GM18873 (cell line): ENCODE results near the gene FAAP24.
"Not testable (repeated sequence)": the region's sequence is repeated elsewhere in the genome, so short reads cannot be mapped to it uniquely, and the experiment has no call there.

Source experiments
- ATAC-seq: cut with Tn5 transposase; IDR thresholded peaks from one replicate; pipeline ENCODE4 v1.9.1; 2021; ENCODE audit warnings: mild to moderate bottlenecking, moderate library complexity, moderate number of reproducible peaks; ENCODE audit not compliant: unreplicated experiment, low FRiP score

Gene FAAP24, protein sequence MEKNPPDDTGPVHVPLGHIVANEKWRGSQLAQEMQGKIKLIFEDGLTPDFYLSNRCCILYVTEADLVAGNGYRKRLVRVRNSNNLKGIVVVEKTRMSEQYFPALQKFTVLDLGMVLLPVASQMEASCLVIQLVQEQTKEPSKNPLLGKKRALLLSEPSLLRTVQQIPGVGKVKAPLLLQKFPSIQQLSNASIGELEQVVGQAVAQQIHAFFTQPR

GRCh38 chr19:32971715-32972540, at the start of gene FAAP24, which contains the start of gene CEP89:
Gene FAAP24 (plus strand): TSS chr19:32972242. CDS start chr19:32973197, 955 bp downstream.
Gene CEP89 (minus strand): TSS chr19:32971958. CDS start chr19:32971874, 84 bp downstream.
- peak; percentile 98 for ATAC-seq

DNA sequence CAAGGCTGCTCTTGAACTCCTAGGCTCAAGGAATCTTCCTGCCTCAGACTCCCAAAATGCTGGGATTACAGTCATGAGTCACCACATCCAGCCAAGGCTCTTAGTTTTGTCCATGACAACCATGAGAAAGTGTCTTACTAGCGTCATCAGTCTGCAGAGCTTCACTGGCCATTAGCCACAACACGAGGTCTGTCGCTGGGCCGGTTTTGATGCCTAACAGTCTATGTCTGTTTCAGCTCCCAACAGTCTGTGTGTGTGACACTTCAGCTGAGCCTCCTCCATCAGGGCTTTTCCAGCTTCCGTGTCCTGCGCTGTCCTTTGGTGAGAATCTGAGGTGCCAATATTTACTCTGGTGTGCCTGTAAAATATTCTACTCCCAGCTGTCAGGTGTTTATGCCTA, 47.8 kb upstream of the FAAP24 start:
- no peak for ATAC-seq

DNA sequence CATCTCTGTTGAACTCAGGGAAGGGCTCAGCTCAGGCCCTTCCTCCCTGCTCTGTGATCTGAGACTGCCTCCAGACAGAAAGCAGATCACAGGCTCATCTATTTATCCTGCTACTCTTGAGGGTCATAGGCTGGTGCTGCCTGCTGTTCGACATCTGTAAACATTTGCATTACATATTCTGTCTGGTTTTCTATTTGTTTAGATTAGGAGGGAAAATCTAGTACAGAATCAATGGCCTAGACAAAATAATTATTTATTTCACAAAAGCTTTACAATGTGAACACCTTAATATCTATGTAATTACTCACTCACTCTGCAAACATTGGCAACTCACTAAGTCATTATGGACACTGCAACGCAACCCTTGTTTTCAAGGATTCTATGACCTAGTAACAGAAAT, 43.2 kb upstream of the FAAP24 start:
- ATAC-seq, result no peak

GRCh38 chr19:32930567-32930966, 41.5 kb upstream of the FAAP24 start:
- ATAC-seq, result no peak

DNA sequence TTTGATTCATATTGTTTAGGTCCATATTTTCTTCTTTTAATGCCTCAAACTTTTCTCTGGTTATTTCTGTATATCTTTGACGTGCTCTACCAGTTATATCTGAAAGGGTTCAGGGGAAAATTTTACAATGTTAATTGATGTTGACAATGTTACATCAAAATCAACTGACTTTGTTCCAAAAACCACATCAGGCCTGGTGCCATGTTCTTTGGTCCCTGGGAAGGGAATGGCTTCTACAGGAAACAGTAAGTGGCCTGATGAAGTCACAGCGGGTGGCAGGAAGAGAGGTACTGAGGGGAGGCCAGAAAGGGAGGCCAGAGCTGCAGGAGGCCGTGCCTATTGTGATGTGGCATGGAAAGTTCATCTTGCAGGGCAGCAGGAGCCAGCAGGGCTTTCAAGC, 38.5 kb upstream of the FAAP24 start:
- ATAC-seq, result no peak

GRCh38 chr19:32935629-32936028, 36.4 kb upstream of the FAAP24 start:
- ATAC-seq, result no peak

GRCh38 chr19:32936065-32936464, 36.0 kb upstream of the FAAP24 start:
- no peak for ATAC-seq

DNA sequence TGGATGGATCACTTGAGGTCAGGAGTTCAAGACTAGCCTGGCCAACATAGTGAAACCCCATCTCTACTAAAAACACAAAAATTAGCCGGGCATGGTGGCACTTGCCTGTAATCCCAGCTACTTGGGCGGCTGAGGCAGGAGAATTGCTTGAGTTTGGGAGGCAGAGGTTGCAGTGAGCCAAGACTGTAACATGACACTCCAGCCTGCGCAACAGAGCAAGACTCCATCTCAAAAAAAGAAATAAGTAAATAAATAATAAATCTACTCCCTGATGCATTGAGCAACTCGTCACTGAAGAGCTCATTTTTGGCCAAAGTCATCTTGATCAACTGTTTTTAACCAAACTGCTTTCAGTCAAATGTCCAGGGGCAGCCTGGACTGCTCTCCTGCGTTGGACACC, 30.8 kb upstream of the FAAP24 start:
- not testable (repeated sequence) for ATAC-seq

GRCh38 chr19:32945260-32945659, 26.8 kb upstream of the FAAP24 start:
- no peak for ATAC-seq

DNA sequence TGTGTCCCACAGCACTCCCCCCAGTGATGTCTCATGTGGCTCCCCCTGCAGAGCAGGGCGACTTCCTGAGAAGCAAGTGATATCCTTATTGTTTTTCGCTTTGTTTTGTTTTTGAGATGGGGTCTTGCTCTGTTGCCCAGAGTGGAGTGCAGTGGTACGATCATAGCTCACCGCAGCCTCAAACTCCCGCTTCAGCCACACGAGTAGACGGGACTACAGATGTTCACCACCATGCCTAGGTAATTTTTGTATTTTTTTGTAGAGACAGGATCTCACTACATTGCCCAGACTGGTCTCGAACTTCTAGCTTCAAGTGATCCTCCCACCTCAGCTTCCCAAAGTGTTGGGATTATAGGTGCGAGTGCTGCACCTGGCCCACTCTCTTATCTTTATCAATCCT, 5.3 kb upstream of the FAAP24 start:
- ATAC-seq, result no peak

DNA sequence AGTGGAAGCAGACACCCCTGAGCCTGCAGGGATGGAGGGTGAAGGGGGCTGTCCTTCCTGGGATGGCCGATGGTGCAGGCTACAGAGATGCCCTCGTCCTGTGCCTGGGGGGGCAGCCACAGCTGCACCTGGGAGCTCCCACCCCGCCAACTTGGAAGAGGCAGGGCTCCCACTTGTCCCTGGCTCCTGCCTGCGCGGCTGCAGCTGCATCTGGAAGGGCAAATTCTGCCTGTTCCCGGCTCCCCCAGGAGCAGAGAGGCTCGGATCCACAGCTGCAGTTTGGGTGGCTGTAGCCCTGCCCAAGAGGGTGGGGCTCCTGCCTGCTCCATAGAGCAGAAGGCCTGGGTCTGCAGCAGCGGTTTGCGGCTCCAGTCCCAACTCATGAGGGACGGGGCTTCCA, 2.5 kb upstream of the FAAP24 start:
- no peak for ATAC-seq

DNA sequence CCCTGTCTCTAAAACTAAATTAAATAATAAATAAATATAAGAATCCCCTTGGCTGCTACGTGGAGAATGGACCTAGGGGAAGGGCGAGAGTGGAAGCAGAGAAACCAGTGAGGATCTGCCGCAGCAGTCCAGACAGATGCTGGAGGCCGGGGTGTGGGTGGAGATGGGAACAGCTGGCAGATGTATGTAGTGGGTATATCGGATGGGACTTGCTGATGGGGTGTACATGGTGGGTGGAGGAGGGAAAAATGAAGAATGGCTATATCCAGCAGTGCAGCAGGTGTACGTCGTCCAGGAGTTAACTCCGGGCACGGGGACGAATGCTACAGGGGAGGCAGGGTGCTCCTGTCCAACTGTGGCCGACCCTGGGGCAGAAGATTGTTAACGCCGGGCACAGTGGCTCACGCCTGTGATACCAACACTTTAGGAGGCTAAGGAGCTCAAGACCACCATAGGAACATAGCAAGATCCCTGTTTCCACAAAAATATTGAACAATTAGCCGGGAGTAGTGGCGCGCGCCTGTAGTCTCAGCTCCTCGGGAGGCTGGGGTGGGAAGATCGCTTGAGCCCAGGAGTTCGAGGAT, 938 bp upstream of the FAAP24 start:
- ATAC-seq, result no peak

GRCh38 chr19:32976223-32976805, 4.3 kb downstream of the FAAP24 start:
- ATAC-seq, result no peak

DNA sequence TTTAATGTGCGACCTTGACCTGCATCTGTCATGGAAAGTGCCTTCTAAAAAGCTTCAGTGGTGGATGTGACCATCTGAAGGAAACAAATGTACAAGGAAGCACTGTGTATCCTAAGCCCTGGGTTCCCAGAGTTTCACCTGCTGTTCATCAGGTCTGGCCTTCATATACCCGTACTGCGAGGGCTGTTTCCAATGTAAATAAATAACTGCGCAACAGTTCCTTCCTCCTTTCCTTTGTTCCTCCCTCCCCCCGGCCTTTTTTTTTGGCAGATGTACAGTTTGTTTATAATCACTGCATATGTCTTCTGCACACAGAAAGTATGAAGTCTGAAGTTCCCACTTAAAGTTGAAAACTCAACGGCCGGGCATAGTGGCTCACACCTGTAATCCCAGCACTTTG, 5.2 kb downstream of the FAAP24 start:
- no peak for ATAC-seq

- not testable (repeated sequence) for ATAC-seq
These were observed 5.8 kb downstream of the FAAP24 start for GRCh38 chr19:32977813-32978212.

- ATAC-seq, result not testable (repeated sequence)
These were observed 7.8 kb downstream of the FAAP24 start for GRCh38 chr19:32979807-32980206.

- not testable (repeated sequence) for ATAC-seq
These were observed 10.4 kb downstream of the FAAP24 start for GRCh38 chr19:32982488-32982887.

DNA sequence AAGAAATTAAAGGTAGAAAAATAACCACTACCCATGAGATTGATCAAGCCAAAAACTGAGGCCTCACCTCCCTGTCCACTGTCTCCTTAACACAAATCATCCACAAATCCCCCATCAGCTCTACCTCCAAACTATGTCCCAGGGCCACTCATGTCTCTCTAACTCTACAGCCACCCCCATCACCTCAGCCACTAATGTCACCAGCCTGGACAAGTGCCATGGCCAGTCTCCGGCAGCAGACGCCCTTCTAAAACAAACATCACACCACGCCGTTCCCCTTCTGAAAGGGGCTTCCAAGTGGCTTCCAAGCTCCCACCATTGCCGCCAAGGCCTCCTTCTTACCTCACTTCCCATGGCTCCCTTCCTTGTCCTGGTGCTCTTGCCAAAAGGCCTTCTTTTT, 16.2 kb downstream of the FAAP24 start:
- not testable (repeated sequence) for ATAC-seq

- no peak for ATAC-seq
These were observed 16.7 kb downstream of the FAAP24 start for GRCh38 chr19:32988724-32989123.

- ATAC-seq, result not testable (repeated sequence)
These were observed 23.9 kb downstream of the FAAP24 start for GRCh38 chr19:32995966-32996365.

DNA sequence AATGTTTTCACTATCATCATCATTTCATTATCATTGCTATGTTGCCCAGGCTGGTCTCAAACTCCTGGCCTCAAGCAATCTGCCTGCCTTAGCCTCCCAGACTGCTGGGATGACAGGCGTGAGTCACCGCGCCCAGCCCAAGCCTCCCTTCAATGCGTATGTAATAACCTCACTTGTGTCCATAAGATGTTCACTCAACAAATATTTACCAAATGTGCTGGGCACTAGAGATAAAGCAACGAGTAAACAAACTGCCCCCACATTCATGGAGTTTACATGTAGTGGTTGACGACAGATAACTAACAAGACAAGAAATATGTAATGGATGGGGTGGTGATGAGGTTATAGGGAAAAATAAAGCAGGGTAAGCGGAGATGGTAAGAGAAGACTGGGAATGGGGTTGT, 25.0 kb downstream of the FAAP24 start:
- ATAC-seq, result not testable (repeated sequence)
